HEK293 (cell line): ENCODE results near the gene PTGIR.

Experiments used
- KLF10 ChIP-seq: fragments of 450-650 bp; IDR thresholded peaks from 2 replicates; pipeline ENCODE4 v1.5.1; 2018; ENCODE audit warnings: missing biosample characterization, mild to moderate bottlenecking, missing genetic modification characterization
- KLF16 ChIP-seq: fragments of 450-650 bp; formaldehyde crosslinking; IDR thresholded peaks from 2 replicates; pipeline ENCODE4 v1.5.1; 2017; ENCODE audit warnings: missing biosample characterization, missing genetic modification characterization
- OVOL3 ChIP-seq: fragments of 450-650 bp; formaldehyde crosslinking; IDR thresholded peaks from 2 replicates; pipeline ENCODE4 v1.5.1; 2016; ENCODE audit warnings: missing biosample characterization, missing genetic modification characterization
- SETDB1 ChIP-seq: IDR thresholded peaks from one replicate; pipeline ENCODE4 v1.6.1; 2017; ENCODE audit warnings: mild to moderate bottlenecking, low read length, moderate library complexity, mixed read lengths; ENCODE audit not compliant: insufficient read length
- ZBTB1 ChIP-seq: fragments of 450-650 bp; formaldehyde crosslinking; IDR thresholded peaks from 2 replicates; pipeline ENCODE4 v1.5.1; 2016; ENCODE audit warnings: missing biosample characterization, missing genetic modification characterization
- ZNF169 ChIP-seq: fragments of 450-650 bp; formaldehyde crosslinking; IDR thresholded peaks from 2 replicates; pipeline ENCODE4 v1.5.1; 2016; ENCODE audit warnings: missing biosample characterization, missing genetic modification characterization
- ZNF211 ChIP-seq: fragments of 450-650 bp; formaldehyde crosslinking; IDR thresholded peaks from 2 replicates; pipeline ENCODE4 v1.5.1; 2016; ENCODE audit warnings: low read depth, missing biosample characterization, missing genetic modification characterization
- ZNF214 ChIP-seq: fragments of 450-650 bp; formaldehyde crosslinking; IDR thresholded peaks from 2 replicates; pipeline ENCODE4 v1.5.1; 2017; ENCODE audit warnings: missing biosample characterization, mild to moderate bottlenecking, missing genetic modification characterization, borderline replicate concordance
- ZNF223 ChIP-seq: fragments of 450-650 bp; formaldehyde crosslinking; IDR thresholded peaks from 2 replicates; pipeline ENCODE4 v1.5.1; 2016; ENCODE audit warnings: missing biosample characterization, missing genetic modification characterization
- ZNF324 ChIP-seq: fragments of 450-650 bp; formaldehyde crosslinking; IDR thresholded peaks from 2 replicates; pipeline ENCODE4 v1.5.1; 2016; ENCODE audit warnings: missing biosample characterization, missing genetic modification characterization
- ZNF626 ChIP-seq: fragments of 450-650 bp; sonication (Bioruptor Pico); formaldehyde crosslinking; IDR thresholded peaks from 2 replicates; pipeline ENCODE4 v1.5.1; 2018; ENCODE audit warnings: missing biosample characterization, missing genetic modification characterization, inconsistent platforms
- ZNF654 ChIP-seq: fragments of 450-650 bp; formaldehyde crosslinking; IDR thresholded peaks from 2 replicates; pipeline ENCODE4 v1.5.1; 2016; ENCODE audit warnings: low read depth, missing biosample characterization, missing genetic modification characterization
- ZNF677 ChIP-seq: fragments of 450-650 bp; IDR thresholded peaks from 2 replicates; pipeline ENCODE4 v1.5.0; 2018; ENCODE audit warnings: missing biosample characterization, mild to moderate bottlenecking, missing genetic modification characterization, moderate library complexity
- ZNF791 ChIP-seq: fragments of 450-650 bp; formaldehyde crosslinking; IDR thresholded peaks from 2 replicates; pipeline ENCODE4 v1.5.1; 2016; ENCODE audit warnings: missing biosample characterization, missing genetic modification characterization
- ZNF837 ChIP-seq: fragments of 450-650 bp; formaldehyde crosslinking; IDR thresholded peaks from 2 replicates; pipeline ENCODE4 v1.5.1; 2016; ENCODE audit warnings: missing biosample characterization, missing genetic modification characterization
- ZSCAN30 ChIP-seq: fragments of 450-650 bp; IDR thresholded peaks from 2 replicates; pipeline ENCODE4 v1.5.1; 2018; ENCODE audit warnings: missing biosample characterization, mild to moderate bottlenecking, missing genetic modification characterization, moderate library complexity
- ZXDB ChIP-seq: fragments of 450-650 bp; formaldehyde crosslinking; IDR thresholded peaks from 2 replicates; pipeline ENCODE4 v1.5.1; 2016; ENCODE audit warnings: missing biosample characterization, missing genetic modification characterization
- TF ChIP-seq, protein P1 (sequence below): fragments of 450-650 bp; formaldehyde crosslinking; IDR thresholded peaks from 2 replicates; pipeline ENCODE4 v1.5.1; 2016; ENCODE audit warnings: missing biosample characterization, missing genetic modification characterization
- TF ChIP-seq, protein P2 (sequence below): fragments of 450-650 bp; formaldehyde crosslinking; IDR thresholded peaks from 2 replicates; pipeline ENCODE4 v1.5.1; 2016; ENCODE audit warnings: missing biosample characterization, missing genetic modification characterization, low read depth
- TF ChIP-seq, protein P3 (sequence below): fragments of 450-650 bp; formaldehyde crosslinking; IDR thresholded peaks from 2 replicates; pipeline ENCODE4 v1.5.1; 2016; ENCODE audit warnings: missing biosample characterization, missing genetic modification characterization
- TF ChIP-seq, protein P4 (sequence below): fragments of 450-650 bp; formaldehyde crosslinking; IDR thresholded peaks from 2 replicates; pipeline ENCODE4 v1.5.1; 2016; ENCODE audit warnings: missing biosample characterization, missing genetic modification characterization
- TF ChIP-seq, protein P5 (sequence below): fragments of 450-650 bp; formaldehyde crosslinking; IDR thresholded peaks from 2 replicates; pipeline ENCODE4 v1.5.1; 2016; ENCODE audit warnings: missing biosample characterization, missing genetic modification characterization, low read depth
- TF ChIP-seq, protein P6 (sequence below): fragments of 450-650 bp; IDR thresholded peaks from 2 replicates; pipeline ENCODE4 v1.5.1; 2018; ENCODE audit warnings: missing biosample characterization, mild to moderate bottlenecking, missing genetic modification characterization
- TF ChIP-seq, protein P7 (sequence below): fragments of 450-650 bp; formaldehyde crosslinking; IDR thresholded peaks from 2 replicates; pipeline ENCODE4 v1.5.1; 2016; ENCODE audit warnings: missing biosample characterization, missing genetic modification characterization, borderline replicate concordance

The PTGIR gene

DNA sequence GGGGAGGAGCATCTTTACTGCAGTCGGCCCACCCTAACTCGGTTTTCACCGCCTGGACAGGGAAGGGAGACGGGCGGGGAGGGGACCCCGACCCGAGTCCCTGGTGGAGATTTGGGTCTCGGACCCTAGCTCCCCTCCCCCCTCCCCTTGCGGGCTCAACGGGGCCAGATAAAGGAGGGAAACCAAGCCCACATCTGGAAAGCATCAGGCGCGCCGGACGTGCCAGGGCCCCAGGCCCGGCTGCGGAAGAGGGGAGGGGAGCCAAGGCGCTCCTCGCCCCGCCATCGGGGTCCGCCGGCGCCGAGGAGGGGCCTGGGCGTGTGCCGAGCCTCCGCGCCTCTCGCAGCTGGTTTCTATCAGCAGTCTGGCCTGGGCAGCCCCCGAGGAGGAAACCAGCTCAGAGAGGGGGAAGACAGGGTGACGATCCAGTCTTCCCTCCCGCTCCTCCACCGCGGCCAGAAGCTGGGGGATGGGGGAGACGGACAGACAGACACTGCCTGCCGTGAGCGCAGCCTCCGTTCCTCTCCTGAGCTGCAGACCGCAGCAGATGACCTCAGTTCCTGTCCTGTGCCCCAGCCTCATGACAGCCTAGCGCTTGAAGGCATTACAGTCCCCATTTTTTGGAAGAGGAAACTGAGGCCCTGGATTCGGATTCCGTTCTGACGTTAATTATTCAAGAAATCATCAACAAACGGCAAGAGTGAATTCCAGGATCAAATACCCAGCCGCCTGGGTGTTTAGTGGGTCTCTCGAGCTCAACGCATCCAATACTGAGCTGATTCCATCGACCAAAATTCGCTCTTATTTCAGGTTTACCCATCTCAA lies 14.7 kb upstream of the PTGIR start (continued):
- TF ChIP-seq, protein P1, sequence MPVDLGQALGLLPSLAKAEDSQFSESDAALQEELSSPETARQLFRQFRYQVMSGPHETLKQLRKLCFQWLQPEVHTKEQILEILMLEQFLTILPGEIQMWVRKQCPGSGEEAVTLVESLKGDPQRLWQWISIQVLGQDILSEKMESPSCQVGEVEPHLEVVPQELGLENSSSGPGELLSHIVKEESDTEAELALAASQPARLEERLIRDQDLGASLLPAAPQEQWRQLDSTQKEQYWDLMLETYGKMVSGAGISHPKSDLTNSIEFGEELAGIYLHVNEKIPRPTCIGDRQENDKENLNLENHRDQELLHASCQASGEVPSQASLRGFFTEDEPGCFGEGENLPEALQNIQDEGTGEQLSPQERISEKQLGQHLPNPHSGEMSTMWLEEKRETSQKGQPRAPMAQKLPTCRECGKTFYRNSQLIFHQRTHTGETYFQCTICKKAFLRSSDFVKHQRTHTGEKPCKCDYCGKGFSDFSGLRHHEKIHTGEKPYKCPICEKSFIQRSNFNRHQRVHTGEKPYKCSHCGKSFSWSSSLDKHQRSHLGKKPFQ (tag by site-specific recombination), result no peak
- no peak for TF ChIP-seq ZNF791 (tag by site-specific recombination)
- TF ChIP-seq SETDB1, result no peak
- TF ChIP-seq, protein P2, sequence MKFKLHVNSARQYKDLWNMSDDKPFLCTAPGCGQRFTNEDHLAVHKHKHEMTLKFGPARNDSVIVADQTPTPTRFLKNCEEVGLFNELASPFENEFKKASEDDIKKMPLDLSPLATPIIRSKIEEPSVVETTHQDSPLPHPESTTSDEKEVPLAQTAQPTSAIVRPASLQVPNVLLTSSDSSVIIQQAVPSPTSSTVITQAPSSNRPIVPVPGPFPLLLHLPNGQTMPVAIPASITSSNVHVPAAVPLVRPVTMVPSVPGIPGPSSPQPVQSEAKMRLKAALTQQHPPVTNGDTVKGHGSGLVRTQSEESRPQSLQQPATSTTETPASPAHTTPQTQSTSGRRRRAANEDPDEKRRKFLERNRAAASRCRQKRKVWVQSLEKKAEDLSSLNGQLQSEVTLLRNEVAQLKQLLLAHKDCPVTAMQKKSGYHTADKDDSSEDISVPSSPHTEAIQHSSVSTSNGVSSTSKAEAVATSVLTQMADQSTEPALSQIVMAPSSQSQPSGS (tag by site-specific recombination), result no peak
- no peak for TF ChIP-seq OVOL3 (tag by site-specific recombination)
- TF ChIP-seq ZNF324 (tag by site-specific recombination), result no peak
- TF ChIP-seq, protein P3, sequence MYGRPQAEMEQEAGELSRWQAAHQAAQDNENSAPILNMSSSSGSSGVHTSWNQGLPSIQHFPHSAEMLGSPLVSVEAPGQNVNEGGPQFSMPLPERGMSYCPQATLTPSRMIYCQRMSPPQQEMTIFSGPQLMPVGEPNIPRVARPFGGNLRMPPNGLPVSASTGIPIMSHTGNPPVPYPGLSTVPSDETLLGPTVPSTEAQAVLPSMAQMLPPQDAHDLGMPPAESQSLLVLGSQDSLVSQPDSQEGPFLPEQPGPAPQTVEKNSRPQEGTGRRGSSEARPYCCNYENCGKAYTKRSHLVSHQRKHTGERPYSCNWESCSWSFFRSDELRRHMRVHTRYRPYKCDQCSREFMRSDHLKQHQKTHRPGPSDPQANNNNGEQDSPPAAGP (tag by site-specific recombination), result no peak
- no peak for TF ChIP-seq KLF16 (tag by site-specific recombination)
- TF ChIP-seq, protein P4, sequence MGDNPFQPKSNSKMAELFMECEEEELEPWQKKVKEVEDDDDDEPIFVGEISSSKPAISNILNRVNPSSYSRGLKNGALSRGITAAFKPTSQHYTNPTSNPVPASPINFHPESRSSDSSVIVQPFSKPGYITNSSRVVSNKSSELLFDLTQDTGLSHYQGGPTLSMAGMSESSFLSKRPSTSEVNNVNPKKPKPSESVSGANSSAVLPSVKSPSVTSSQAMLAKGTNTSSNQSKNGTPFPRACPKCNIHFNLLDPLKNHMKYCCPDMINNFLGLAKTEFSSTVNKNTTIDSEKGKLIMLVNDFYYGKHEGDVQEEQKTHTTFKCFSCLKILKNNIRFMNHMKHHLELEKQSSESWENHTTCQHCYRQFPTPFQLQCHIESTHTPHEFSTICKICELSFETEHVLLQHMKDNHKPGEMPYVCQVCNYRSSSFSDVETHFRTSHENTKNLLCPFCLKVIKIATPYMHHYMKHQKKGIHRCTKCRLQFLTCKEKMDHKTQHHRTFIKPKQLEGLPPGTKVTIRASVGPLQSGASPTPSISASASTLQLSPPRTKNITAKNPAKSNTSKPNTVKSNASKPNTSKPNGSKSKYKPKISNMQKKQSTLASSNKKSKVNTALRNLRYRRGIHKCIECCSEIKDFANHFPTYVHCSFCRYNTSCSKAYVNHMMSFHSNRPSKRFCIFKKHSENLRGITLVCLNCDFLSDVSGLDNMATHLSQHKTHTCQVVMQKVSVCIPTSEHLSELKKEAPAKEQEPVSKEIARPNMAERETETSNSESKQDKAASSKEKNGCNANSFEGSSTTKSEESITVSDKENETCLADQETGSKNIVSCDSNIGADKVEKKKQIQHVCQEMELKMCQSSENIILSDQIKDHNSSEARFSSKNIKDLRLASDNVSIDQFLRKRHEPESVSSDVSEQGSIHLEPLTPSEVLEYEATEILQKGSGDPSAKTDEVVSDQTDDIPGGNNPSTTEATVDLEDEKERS (tag by site-specific recombination), result no peak
- TF ChIP-seq ZNF214, result no peak
- no peak for TF ChIP-seq KLF10
- no peak for TF ChIP-seq ZNF677 (tag by site-specific recombination)
- TF ChIP-seq, protein P5, sequence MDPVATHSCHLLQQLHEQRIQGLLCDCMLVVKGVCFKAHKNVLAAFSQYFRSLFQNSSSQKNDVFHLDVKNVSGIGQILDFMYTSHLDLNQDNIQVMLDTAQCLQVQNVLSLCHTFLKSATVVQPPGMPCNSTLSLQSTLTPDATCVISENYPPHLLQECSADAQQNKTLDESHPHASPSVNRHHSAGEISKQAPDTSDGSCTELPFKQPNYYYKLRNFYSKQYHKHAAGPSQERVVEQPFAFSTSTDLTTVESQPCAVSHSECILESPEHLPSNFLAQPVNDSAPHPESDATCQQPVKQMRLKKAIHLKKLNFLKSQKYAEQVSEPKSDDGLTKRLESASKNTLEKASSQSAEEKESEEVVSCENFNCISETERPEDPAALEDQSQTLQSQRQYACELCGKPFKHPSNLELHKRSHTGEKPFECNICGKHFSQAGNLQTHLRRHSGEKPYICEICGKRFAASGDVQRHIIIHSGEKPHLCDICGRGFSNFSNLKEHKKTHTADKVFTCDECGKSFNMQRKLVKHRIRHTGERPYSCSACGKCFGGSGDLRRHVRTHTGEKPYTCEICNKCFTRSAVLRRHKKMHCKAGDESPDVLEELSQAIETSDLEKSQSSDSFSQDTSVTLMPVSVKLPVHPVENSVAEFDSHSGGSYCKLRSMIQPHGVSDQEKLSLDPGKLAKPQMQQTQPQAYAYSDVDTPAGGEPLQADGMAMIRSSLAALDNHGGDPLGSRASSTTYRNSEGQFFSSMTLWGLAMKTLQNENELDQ (tag by site-specific recombination), result no peak
- no peak for TF ChIP-seq ZNF626 (tag by site-specific recombination)
- TF ChIP-seq ZNF837 (tag by site-specific recombination), result no peak
- TF ChIP-seq ZXDB (tag by site-specific recombination), result no peak
- TF ChIP-seq ZNF169 (tag by site-specific recombination), result no peak
- TF ChIP-seq ZNF654, result no peak
- TF ChIP-seq ZNF211 (tag by site-specific recombination), result no peak
- no peak for TF ChIP-seq ZBTB1
- no peak for TF ChIP-seq ZNF223 (tag by site-specific recombination)
- 0 out of 2 replicates have a peak, but pooled peaks have one; percentile 15 for TF ChIP-seq ZSCAN30
- TF ChIP-seq, protein P6, sequence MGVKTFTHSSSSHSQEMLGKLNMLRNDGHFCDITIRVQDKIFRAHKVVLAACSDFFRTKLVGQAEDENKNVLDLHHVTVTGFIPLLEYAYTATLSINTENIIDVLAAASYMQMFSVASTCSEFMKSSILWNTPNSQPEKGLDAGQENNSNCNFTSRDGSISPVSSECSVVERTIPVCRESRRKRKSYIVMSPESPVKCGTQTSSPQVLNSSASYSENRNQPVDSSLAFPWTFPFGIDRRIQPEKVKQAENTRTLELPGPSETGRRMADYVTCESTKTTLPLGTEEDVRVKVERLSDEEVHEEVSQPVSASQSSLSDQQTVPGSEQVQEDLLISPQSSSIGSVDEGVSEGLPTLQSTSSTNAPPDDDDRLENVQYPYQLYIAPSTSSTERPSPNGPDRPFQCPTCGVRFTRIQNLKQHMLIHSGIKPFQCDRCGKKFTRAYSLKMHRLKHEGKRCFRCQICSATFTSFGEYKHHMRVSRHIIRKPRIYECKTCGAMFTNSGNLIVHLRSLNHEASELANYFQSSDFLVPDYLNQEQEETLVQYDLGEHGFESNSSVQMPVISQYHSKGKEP (tag by site-specific recombination), result no peak
- TF ChIP-seq, protein P7, sequence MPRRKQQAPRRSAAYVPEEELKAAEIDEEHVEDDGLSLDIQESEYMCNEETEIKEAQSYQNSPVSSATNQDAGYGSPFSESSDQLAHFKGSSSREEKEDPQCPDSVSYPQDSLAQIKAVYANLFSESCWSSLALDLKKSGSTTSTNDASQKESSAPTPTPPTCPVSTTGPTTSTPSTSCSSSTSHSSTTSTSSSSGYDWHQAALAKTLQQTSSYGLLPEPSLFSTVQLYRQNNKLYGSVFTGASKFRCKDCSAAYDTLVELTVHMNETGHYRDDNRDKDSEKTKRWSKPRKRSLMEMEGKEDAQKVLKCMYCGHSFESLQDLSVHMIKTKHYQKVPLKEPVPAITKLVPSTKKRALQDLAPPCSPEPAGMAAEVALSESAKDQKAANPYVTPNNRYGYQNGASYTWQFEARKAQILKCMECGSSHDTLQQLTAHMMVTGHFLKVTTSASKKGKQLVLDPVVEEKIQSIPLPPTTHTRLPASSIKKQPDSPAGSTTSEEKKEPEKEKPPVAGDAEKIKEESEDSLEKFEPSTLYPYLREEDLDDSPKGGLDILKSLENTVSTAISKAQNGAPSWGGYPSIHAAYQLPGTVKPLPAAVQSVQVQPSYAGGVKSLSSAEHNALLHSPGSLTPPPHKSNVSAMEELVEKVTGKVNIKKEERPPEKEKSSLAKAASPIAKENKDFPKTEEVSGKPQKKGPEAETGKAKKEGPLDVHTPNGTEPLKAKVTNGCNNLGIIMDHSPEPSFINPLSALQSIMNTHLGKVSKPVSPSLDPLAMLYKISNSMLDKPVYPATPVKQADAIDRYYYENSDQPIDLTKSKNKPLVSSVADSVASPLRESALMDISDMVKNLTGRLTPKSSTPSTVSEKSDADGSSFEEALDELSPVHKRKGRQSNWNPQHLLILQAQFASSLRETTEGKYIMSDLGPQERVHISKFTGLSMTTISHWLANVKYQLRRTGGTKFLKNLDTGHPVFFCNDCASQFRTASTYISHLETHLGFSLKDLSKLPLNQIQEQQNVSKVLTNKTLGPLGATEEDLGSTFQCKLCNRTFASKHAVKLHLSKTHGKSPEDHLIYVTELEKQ (tag by site-specific recombination), result no peak
